ENCODE data around the gene TXNDC16. TPM values are rescaled to one million over a fixed set of nuclear protein-coding genes. Genes with fewer than 3 reads are reported as not detected.
"Not testable (repeated sequence)": the region's sequence is repeated elsewhere in the genome, so short reads cannot be mapped to it uniquely, and the experiment has no call there.

The TXNDC16 gene
- total and polyA plus RNA-seq, 4 experiments from 2014 or later: 2.8 to 7.6 (median 5.1) TPM

DNA sequence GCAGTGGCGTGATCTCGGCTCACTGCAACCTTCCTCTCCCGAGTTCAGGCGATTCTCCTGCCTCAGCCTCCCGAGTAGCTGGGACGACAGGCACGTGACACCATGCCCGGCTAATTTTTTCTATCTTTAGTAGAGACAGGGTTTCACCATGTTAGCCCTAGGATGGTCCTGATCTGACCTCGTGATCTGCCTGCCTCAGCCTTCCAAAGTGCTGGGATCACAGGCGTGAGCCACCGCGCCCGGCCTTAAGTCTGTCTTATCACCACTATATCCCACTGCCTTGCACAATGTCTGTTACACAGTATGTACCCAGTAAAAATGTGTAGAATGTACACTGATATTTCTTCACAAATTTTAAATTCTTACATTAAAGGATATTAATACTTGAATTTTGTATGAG, 80.1 kb downstream of the TXNDC16 start:
- peaks cover 16 to 23% of the 10 kb centered on the region in 2 donors for H3K36me3 Mint-ChIP-seq
- H3K4me3 Mint-ChIP-seq; H3K4me3 ChIP-seq (ENCODE audit: low read length in 2 of 2); intact Hi-C loops (cut with micrococcal nuclease); H3K27me3 ChIP-seq (ENCODE audit: insufficient read depth, low read length); DNase-seq; H3K9me3 ChIP-seq (ENCODE audit: control insufficient read depth in 1 of 2, low read length in 2 of 2); POLR2A ChIA-PET (ENCODE audit: partially characterized antibody); H3K27ac ChIP-seq (ENCODE audit: low read depth, low read length); H3K27me3 Mint-ChIP-seq; H3K36me3 ChIP-seq (ENCODE audit: insufficient read depth, low read length): not testable (repeated sequence)
- CTCF ChIA-PET (ENCODE audit: partially characterized antibody): interaction anchor here (1.6 kb wide), 1 partner anchor 172 kb away, joined by 7 read pairs; no protein-coding TSS in a partner anchor
- H3K4me1 Mint-ChIP-seq: peaks cover 15 to 18% (median 17%) of the 10 kb centered on the region in 4 donors
- peaks cover 0 to 14% (median 6%) of the 10 kb centered on the region in 8 donors for H3K9me3 Mint-ChIP-seq
- peak overlapping the region in 1 of 7 donors; percentile 59 for H3K27ac Mint-ChIP-seq
- peaks cover 14% of the 10 kb centered on the region for H3K4me1 ChIP-seq (ENCODE audit: insufficient read depth, low read length)

DNA sequence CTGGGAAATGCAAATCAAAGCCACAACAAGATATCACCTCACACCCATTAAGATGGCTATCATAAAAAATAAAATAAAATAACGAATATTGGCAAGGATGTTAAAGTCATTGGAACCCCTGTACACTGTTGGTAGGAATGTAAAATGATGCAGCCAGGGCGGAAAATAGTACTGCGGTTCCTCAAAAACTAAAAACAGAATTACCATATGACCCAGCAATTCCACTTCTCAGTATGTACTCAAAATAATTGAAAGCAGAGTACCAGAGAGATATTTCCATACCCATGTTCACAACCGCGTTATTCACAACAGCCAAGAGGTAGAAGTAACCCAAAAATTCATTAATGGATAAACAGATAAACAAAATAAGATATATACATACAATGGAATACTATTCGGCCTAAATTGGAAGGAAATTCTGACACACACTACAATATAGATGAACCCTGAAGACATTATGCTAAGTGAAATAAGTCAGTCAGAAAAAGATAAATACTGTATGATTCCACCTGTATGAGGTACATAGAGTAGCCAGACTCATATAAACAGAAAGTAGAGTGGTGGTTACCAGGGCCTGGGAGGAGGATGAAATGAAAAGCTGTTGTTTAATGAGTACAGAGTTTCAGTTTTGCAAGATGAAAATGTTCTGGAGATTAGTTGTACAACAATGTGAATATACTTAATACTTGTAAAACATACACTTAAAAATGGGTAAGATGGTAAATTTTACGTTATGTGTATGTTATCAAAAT, 84.6 kb downstream of the TXNDC16 start:
- peaks cover 7 to 11% of the 10 kb centered on the region in 2 donors for H3K36me3 Mint-ChIP-seq
- H3K27ac ChIP-seq (ENCODE audit: low read depth, low read length): no peak overlapping the region
- DNase-seq: peak in 1 of 5 donors; percentile 11
- no peak overlapping the region for H3K4me3 Mint-ChIP-seq
- peak overlapping the region in 4 of 7 donors; percentile 6 to 73 (median 48) for H3K27ac Mint-ChIP-seq
- no peaks in the 10 kb centered on the region for H3K9me3 ChIP-seq (ENCODE audit: control insufficient read depth in 1 of 2, low read length in 2 of 2)
- peaks cover 0 to 2% (median 0%) of the 10 kb centered on the region in 8 donors for H3K9me3 Mint-ChIP-seq
- intact Hi-C loops (cut with micrococcal nuclease): no loop called here
- ChIA-PET POLR2A (ENCODE audit: partially characterized antibody) (no interaction called here), CTCF (ENCODE audit: partially characterized antibody) (interaction anchor here (1.4 to 3.9 kb wide), 2 partner anchors 168 to 182 kb away, joined by 3 to 15 read pairs; no protein-coding TSS in a partner anchor)
- peaks cover 7% of the 10 kb centered on the region for H3K4me1 ChIP-seq (ENCODE audit: insufficient read depth, low read length)
- no peak overlapping the region for H3K4me3 ChIP-seq (ENCODE audit: low read length in 2 of 2)
- no peaks in the 10 kb centered on the region for H3K36me3 ChIP-seq (ENCODE audit: insufficient read depth, low read length)
- H3K27me3 Mint-ChIP-seq: no peaks in the 10 kb centered on the region
- H3K27me3 ChIP-seq (ENCODE audit: insufficient read depth, low read length): no peaks in the 10 kb centered on the region
- H3K4me1 Mint-ChIP-seq: peaks cover 6 to 18% (median 13%) of the 10 kb centered on the region in 4 donors

DNA sequence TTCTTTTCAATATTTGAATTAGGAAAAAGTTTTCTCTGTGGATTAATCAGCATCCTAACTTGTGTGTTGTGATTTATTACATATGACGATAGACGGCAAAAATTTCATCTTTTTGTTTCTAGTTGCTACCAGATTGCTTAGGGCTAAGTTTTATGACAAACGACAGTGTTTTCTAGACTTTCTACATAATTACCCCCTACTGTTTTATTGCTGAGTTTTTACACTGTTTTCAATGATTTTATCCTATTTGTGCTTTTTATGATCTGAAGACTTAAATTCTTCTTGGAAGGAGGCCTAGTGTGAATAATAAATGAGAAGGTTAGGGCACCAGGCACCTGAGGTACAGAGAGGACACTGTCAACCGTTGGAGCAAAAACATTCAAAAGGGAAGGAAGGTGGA, 88.1 kb downstream of the TXNDC16 start:
- no peak overlapping the region for H3K4me3 Mint-ChIP-seq
- Histone ChIP-seq H3K4me3 (ENCODE audit: low read length in 2 of 2) (no peak overlapping the region), H3K9me3 (ENCODE audit: control insufficient read depth in 1 of 2, low read length in 2 of 2) (peaks cover 3 to 4% of the 10 kb centered on the region in 2 donors), H3K4me1 (ENCODE audit: insufficient read depth, low read length) (peaks cover 7% of the 10 kb centered on the region), H3K36me3 (ENCODE audit: insufficient read depth, low read length) (peaks cover 5% of the 10 kb centered on the region), H3K27ac (ENCODE audit: low read depth, low read length) (no peak overlapping the region), H3K27me3 (ENCODE audit: insufficient read depth, low read length) (no peaks in the 10 kb centered on the region)
- H3K9me3 Mint-ChIP-seq: peaks cover 0 to 20% (median 11%) of the 10 kb centered on the region in 8 donors
- POLR2A ChIA-PET (ENCODE audit: partially characterized antibody): no interaction called here
- H3K36me3 Mint-ChIP-seq: peaks cover 23 to 31% of the 10 kb centered on the region in 2 donors
- intact Hi-C loops (cut with micrococcal nuclease): no loop called here
- CTCF ChIA-PET (ENCODE audit: partially characterized antibody): interaction anchor here (0.6 kb wide), 1 partner anchor 22 kb away, joined by 3 read pairs; no protein-coding TSS in a partner anchor
- H3K4me1 Mint-ChIP-seq: peaks cover 0 to 11% (median 7%) of the 10 kb centered on the region in 4 donors
- DNase-seq: no peak
- no peak overlapping the region for H3K27ac Mint-ChIP-seq
- no peaks in the 10 kb centered on the region for H3K27me3 Mint-ChIP-seq

- CTCF ChIA-PET (ENCODE audit: partially characterized antibody): interaction anchor here (0.6 to 1.5 kb wide), 3 partner anchors 9 to 22 kb away, joined by 3 to 5 read pairs (median 3); no protein-coding TSS in a partner anchor
- H3K36me3 ChIP-seq (ENCODE audit: insufficient read depth, low read length): peaks cover 5% of the 10 kb centered on the region
- no peaks in the 10 kb centered on the region for H3K27me3 Mint-ChIP-seq
- peaks cover 7% of the 10 kb centered on the region for H3K4me1 ChIP-seq (ENCODE audit: insufficient read depth, low read length)
- peaks cover 25 to 33% of the 10 kb centered on the region in 2 donors for H3K36me3 Mint-ChIP-seq
- DNase-seq: no peak
- H3K4me3 Mint-ChIP-seq: no peak overlapping the region
- peaks cover 3 to 4% of the 10 kb centered on the region in 2 donors for H3K9me3 ChIP-seq (ENCODE audit: control insufficient read depth in 1 of 2, low read length in 2 of 2)
- no peak overlapping the region for H3K27ac ChIP-seq (ENCODE audit: low read depth, low read length)
- H3K4me1 Mint-ChIP-seq: peaks cover 0 to 11% (median 7%) of the 10 kb centered on the region in 4 donors
- peaks cover 0 to 22% (median 11%) of the 10 kb centered on the region in 8 donors for H3K9me3 Mint-ChIP-seq
- intact Hi-C loops (cut with micrococcal nuclease): no loop called here
- H3K4me3 ChIP-seq (ENCODE audit: low read length in 2 of 2): no peak overlapping the region
- no peak overlapping the region for H3K27ac Mint-ChIP-seq
- H3K27me3 ChIP-seq (ENCODE audit: insufficient read depth, low read length): no peaks in the 10 kb centered on the region
- POLR2A ChIA-PET (ENCODE audit: partially characterized antibody): no interaction called here
Observed at GRCh38 chr14:52463375-52463774, 88.9 kb downstream of the TXNDC16 start.

DNA sequence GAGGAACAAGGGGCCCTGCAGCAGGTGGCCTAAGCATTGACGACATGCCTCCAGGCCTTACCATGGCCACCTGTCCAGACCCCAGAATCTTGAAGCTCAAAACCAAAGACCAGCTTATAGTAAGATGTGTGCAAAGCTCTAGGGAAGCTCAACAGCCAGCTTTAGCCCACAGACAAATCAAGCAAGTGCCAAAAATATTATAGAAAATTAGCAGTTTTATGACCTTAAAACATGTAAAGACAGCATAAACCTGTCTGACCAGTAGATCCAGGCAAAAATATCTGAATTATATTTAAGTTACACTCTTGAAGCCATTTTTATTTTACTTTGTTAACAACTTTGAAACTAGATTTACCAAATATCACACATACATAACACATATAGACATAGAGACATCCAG, 90.6 kb downstream of the TXNDC16 start:
- H3K27me3 Mint-ChIP-seq: no peaks in the 10 kb centered on the region
- H3K4me1 ChIP-seq (ENCODE audit: insufficient read depth, low read length): no peaks in the 10 kb centered on the region
- H3K27ac ChIP-seq (ENCODE audit: low read depth, low read length): no peak overlapping the region
- peaks cover 0 to 5% (median 3%) of the 10 kb centered on the region in 4 donors for H3K4me1 Mint-ChIP-seq
- CTCF ChIA-PET (ENCODE audit: partially characterized antibody): interaction anchor here (0.8 to 1.3 kb wide), 3 partner anchors 9 to 163 kb away, joined by 3 to 4 read pairs (median 3); no protein-coding TSS in a partner anchor
- H3K9me3 ChIP-seq (ENCODE audit: control insufficient read depth in 1 of 2, low read length in 2 of 2): peaks cover 3 to 4% of the 10 kb centered on the region in 2 donors
- peaks cover 0 to 22% (median 11%) of the 10 kb centered on the region in 8 donors for H3K9me3 Mint-ChIP-seq
- no peak overlapping the region for H3K4me3 Mint-ChIP-seq
- H3K27ac Mint-ChIP-seq: no peak overlapping the region
- peaks cover 5% of the 10 kb centered on the region for H3K36me3 ChIP-seq (ENCODE audit: insufficient read depth, low read length)
- H3K4me3 ChIP-seq (ENCODE audit: low read length in 2 of 2): no peak overlapping the region
- H3K27me3 ChIP-seq (ENCODE audit: insufficient read depth, low read length): no peaks in the 10 kb centered on the region
- intact Hi-C loops (cut with micrococcal nuclease): no loop called here
- no peak for DNase-seq
- peaks cover 25 to 40% of the 10 kb centered on the region in 2 donors for H3K36me3 Mint-ChIP-seq
- POLR2A ChIA-PET (ENCODE audit: partially characterized antibody): no interaction called here

- ChIA-PET CTCF (ENCODE audit: partially characterized antibody) (no interaction called here), POLR2A (ENCODE audit: partially characterized antibody) (no interaction called here)
- Histone ChIP-seq H3K36me3 (ENCODE audit: insufficient read depth, low read length) (peaks cover 5% of the 10 kb centered on the region), H3K27ac (ENCODE audit: low read depth, low read length) (no peak overlapping the region), H3K27me3 (ENCODE audit: insufficient read depth, low read length) (no peaks in the 10 kb centered on the region), H3K4me3 (ENCODE audit: low read length in 2 of 2) (no peak overlapping the region), H3K4me1 (ENCODE audit: insufficient read depth, low read length) (no peaks in the 10 kb centered on the region), H3K9me3 (ENCODE audit: control insufficient read depth in 1 of 2, low read length in 2 of 2) (peaks cover 3 to 4% of the 10 kb centered on the region in 2 donors)
- Mint-ChIP-seq H3K4me1 (peaks cover 0 to 4% (median 2%) of the 10 kb centered on the region in 4 donors), H3K36me3 (peaks cover 28 to 45% of the 10 kb centered on the region in 2 donors), H3K4me3 (no peak overlapping the region), H3K9me3 (peaks cover 0 to 22% (median 11%) of the 10 kb centered on the region in 8 donors), H3K27me3 (no peaks in the 10 kb centered on the region), H3K27ac (no peak overlapping the region)
- DNase-seq: no peak
- intact Hi-C loops (cut with micrococcal nuclease): no loop called here
Observed at GRCh38 chr14:52458721-52459085, 93.6 kb downstream of the TXNDC16 start.

- Histone ChIP-seq H3K27ac (ENCODE audit: low read depth, low read length) (no peak overlapping the region), H3K36me3 (ENCODE audit: insufficient read depth, low read length) (peaks cover 5% of the 10 kb centered on the region), H3K9me3 (ENCODE audit: control insufficient read depth in 1 of 2, low read length in 2 of 2) (peaks cover 3 to 4% of the 10 kb centered on the region in 2 donors), H3K27me3 (ENCODE audit: insufficient read depth, low read length) (no peaks in the 10 kb centered on the region), H3K4me1 (ENCODE audit: insufficient read depth, low read length) (no peaks in the 10 kb centered on the region), H3K4me3 (ENCODE audit: low read length in 2 of 2) (no peak overlapping the region)
- Mint-ChIP-seq H3K27me3 (no peaks in the 10 kb centered on the region), H3K4me3 (no peak overlapping the region), H3K27ac (no peak overlapping the region), H3K36me3 (peaks cover 31 to 44% of the 10 kb centered on the region in 2 donors), H3K9me3 (peaks cover 0 to 17% (median 11%) of the 10 kb centered on the region in 8 donors), H3K4me1 (peaks cover 0 to 4% (median 2%) of the 10 kb centered on the region in 4 donors)
- no peak for DNase-seq
- CTCF ChIA-PET (ENCODE audit: partially characterized antibody): no interaction called here
- intact Hi-C loops (cut with micrococcal nuclease): no loop called here
- POLR2A ChIA-PET (ENCODE audit: partially characterized antibody): no interaction called here
Observed at GRCh38 chr14:52457411-52457810, 94.9 kb downstream of the TXNDC16 start.

Measured in CD4-positive, alpha-beta memory T cell (primary cell).